Kidney epithelial cell (primary cell): ENCODE data around the gene MERTK. TPM values are rescaled to one million over a fixed set of nuclear protein-coding genes. Genes with fewer than 3 reads are reported as not detected.

ENCODE experiments used
- DNase-seq: peaks from one replicate; pipeline ENCODE4 v3.0.0-alpha.2; 2010; ENCODE audit warnings: low read depth
- H3K27me3 ChIP-seq: 2 replicates; pipeline ENCODE4 v1.6.0; 2011; ENCODE audit warnings: low read length; ENCODE audit not compliant: control insufficient read depth, insufficient read depth
- H3K36me3 ChIP-seq: 2 replicates; pipeline ENCODE4 v1.5.1; 2011; ENCODE audit warnings: low read length; ENCODE audit not compliant: control insufficient read depth, insufficient read depth
- H3K4me3 ChIP-seq: 2 replicates; pipeline ENCODE4 v1.5.1; 2011; ENCODE audit warnings: low read depth, mild to moderate bottlenecking, control low read depth, low read length
- CTCF ChIP-seq: IDR thresholded peaks from 2 replicates; pipeline ENCODE4 v1.5.1; 2011; ENCODE audit warnings: mild to moderate bottlenecking, moderate library complexity, low read length, control low read depth, inconsistent platforms; ENCODE audit not compliant: insufficient read depth, poor library complexity, severe bottlenecking
- total RNA-seq: library from RNA; depleted of rRNA; stranded (reverse); fragments of >200 nt; gene quantifications from 2 replicates; pipeline ENCODE4 v1.2.3, GENCODE V29; 2015

Gene MERTK
- total RNA-seq, 1 donor from 2014 or later = 4.1 TPM

- TF ChIP-seq CTCF = no peak
Observed at GRCh38 chr2:111884592-111884964, 13.8 kb upstream of the MERTK start.

GRCh38 chr2:111896024-111896423, 2.4 kb upstream of the MERTK start:
- no peak for DNase-seq
- H3K36me3 ChIP-seq = no peaks in the 10 kb centered on the region
- no peak overlapping the region for H3K4me3 ChIP-seq
- no peaks in the 10 kb centered on the region for H3K27me3 ChIP-seq
- TF ChIP-seq CTCF = no peak

More at GRCh38 chr2:111884592-111884964, 13.8 kb upstream of the MERTK start:
- H3K36me3 ChIP-seq = no peaks in the 10 kb centered on the region
- H3K27me3 ChIP-seq = no peaks in the 10 kb centered on the region
- DNase-seq = no peak
- peak overlapping the region; percentile 96 for H3K4me3 ChIP-seq

GRCh38 chr2:111896576-111896975, 1.8 kb upstream of the MERTK start:
- no peaks in the 10 kb centered on the region for H3K36me3 ChIP-seq
- no peaks in the 10 kb centered on the region for H3K27me3 ChIP-seq
- no peak for DNase-seq
- no peak for TF ChIP-seq CTCF
- no peak overlapping the region for H3K4me3 ChIP-seq

GRCh38 chr2:111897630-111897923, 830 bp upstream of the MERTK start:
- Histone ChIP-seq H3K4me3 (peak overlapping the region; percentile 60), H3K27me3 (no peaks in the 10 kb centered on the region), H3K36me3 (no peaks in the 10 kb centered on the region)
- DNase-seq = no peak
- TF ChIP-seq CTCF = no peak

- DNase-seq = no peak
- peak overlapping the region; percentile 60 for H3K4me3 ChIP-seq
- H3K27me3 ChIP-seq = no peaks in the 10 kb centered on the region
- TF ChIP-seq CTCF = no peak
- H3K36me3 ChIP-seq = no peaks in the 10 kb centered on the region
Observed at GRCh38 chr2:111898703-111899514, 502 bp downstream of the MERTK start.

- no peaks in the 10 kb centered on the region for H3K27me3 ChIP-seq
- H3K36me3 ChIP-seq = no peaks in the 10 kb centered on the region
- no peak overlapping the region for H3K4me3 ChIP-seq
- peak; percentile 66 for TF ChIP-seq CTCF
- DNase-seq = no peak
Observed at GRCh38 chr2:111900859-111901258, 2.5 kb downstream of the MERTK start.
